Kidney capillary endothelial cell (primary cell): Measurements from ENCODE around the gene RASGRP3.
"Not testable (repeated sequence)": the region's sequence is repeated elsewhere in the genome, so short reads cannot be mapped to it uniquely, and the experiment has no call there.

Source experiments
- DNase-seq: peaks from one replicate; pipeline ENCODE4 v3.0.0-alpha.2; 2018; ENCODE audit warnings: low spot score

RASGRP3 gene

GRCh38 chr2:33457556-33458247, 18.7 kb upstream of the RASGRP3 start:
- DNase-seq: no peak

- DNase-seq: no peak
Observed at GRCh38 chr2:33458248-33458819, 18.1 kb upstream of the RASGRP3 start.

GRCh38 chr2:33459745-33460144, 16.7 kb upstream of the RASGRP3 start:
- DNase-seq: no peak

GRCh38 chr2:33462512-33462911, 13.9 kb upstream of the RASGRP3 start:
- not testable (repeated sequence) for DNase-seq

- no peak for DNase-seq
Observed at GRCh38 chr2:33467413-33467812, 9.0 kb upstream of the RASGRP3 start.

- no peak for DNase-seq
Observed at GRCh38 chr2:33469238-33469637, 7.2 kb upstream of the RASGRP3 start.

GRCh38 chr2:33475224-33476130, 972 bp upstream of the RASGRP3 start:
- peak; percentile 62 for DNase-seq

GRCh38 chr2:33476793-33477190, 343 bp downstream of the RASGRP3 start:
- no peak for DNase-seq

GRCh38 chr2:33477473-33478468, 1.3 kb downstream of the RASGRP3 start:
- DNase-seq: peak; percentile 65

GRCh38 chr2:33478968-33479731, 2.7 kb downstream of the RASGRP3 start:
- no peak for DNase-seq

- DNase-seq: no peak
Observed at GRCh38 chr2:33482518-33482917, 6.1 kb downstream of the RASGRP3 start.

GRCh38 chr2:33484042-33484621, 7.7 kb downstream of the RASGRP3 start:
- no peak for DNase-seq

- no peak for DNase-seq
Observed at GRCh38 chr2:33485051-33485450, 8.6 kb downstream of the RASGRP3 start.

GRCh38 chr2:33486544-33486943, 10.1 kb downstream of the RASGRP3 start:
- no peak for DNase-seq

GRCh38 chr2:33488178-33488690, 11.8 kb downstream of the RASGRP3 start:
- no peak for DNase-seq

- no peak for DNase-seq
Observed at GRCh38 chr2:33488715-33489540, 12.5 kb downstream of the RASGRP3 start.

- DNase-seq: no peak
Observed at GRCh38 chr2:33489835-33490431, 13.5 kb downstream of the RASGRP3 start.

GRCh38 chr2:33491441-33492084, 15.1 kb downstream of the RASGRP3 start:
- no peak for DNase-seq
